ENCODE data around the gene RAC2. TPM values are rescaled to one million over a fixed set of nuclear protein-coding genes. Genes with fewer than 3 reads are reported as not detected.

Gene RAC2
- total and polyA plus RNA-seq, 5 donors, result 1.8 to 8.6 (median 4.3) TPM

- Histone ChIP-seq H3K9me3 (ENCODE audit: control insufficient read depth, low read length) (no peaks in the 10 kb centered on the region), H3K27me3 (ENCODE audit: control insufficient read depth, insufficient read depth) (no peaks in the 10 kb centered on the region), H3K4me1 (ENCODE audit: control insufficient read depth, insufficient read depth, low read length) (peaks cover 10% of the 10 kb centered on the region), H3K27ac (ENCODE audit: low read length) (no peak overlapping the region), H3K4me3 (ENCODE audit: low read length) (no peak overlapping the region)
- WGBS, result 79% methylated on average over 17 of the region's 17 CpGs
- ATAC-seq (no peak), DNase-seq (peak in 2 of 3 donors; percentile 13 to 39)
- intact Hi-C loops (cut with DNase I), result no loop called here
Observed at GRCh38 chr22:37183432-37184379, 60.4 kb downstream of the RAC2 start.

- peak in 2 of 3 donors; percentile 5 to 21 for DNase-seq
- no peak for ATAC-seq
- WGBS, result 95% methylated on average over 3 of the region's 3 CpGs
- intact Hi-C loops (cut with DNase I), result no loop called here
- no peak overlapping the region for H3K27ac ChIP-seq (ENCODE audit: low read length)
- peaks cover 13% of the 10 kb centered on the region for H3K4me1 ChIP-seq (ENCODE audit: control insufficient read depth, insufficient read depth, low read length)
- no peaks in the 10 kb centered on the region for H3K27me3 ChIP-seq (ENCODE audit: control insufficient read depth, insufficient read depth)
- no peak overlapping the region for H3K4me3 ChIP-seq (ENCODE audit: low read length)
- no peaks in the 10 kb centered on the region for H3K9me3 ChIP-seq (ENCODE audit: control insufficient read depth, low read length)
Observed at GRCh38 chr22:37182949-37183245, 61.2 kb downstream of the RAC2 start.

GRCh38 chr22:37182101-37182948 lies 61.7 kb downstream of the RAC2 start:
- H3K27me3 ChIP-seq (ENCODE audit: control insufficient read depth, insufficient read depth), result no peaks in the 10 kb centered on the region
- DNase-seq, result peak in 2 of 3 donors; percentile 7 to 53
- intact Hi-C loops (cut with DNase I), result no loop called here
- H3K4me1 ChIP-seq (ENCODE audit: control insufficient read depth, insufficient read depth, low read length), result peaks cover 12% of the 10 kb centered on the region
- ATAC-seq, result no peak
- H3K27ac ChIP-seq (ENCODE audit: low read length), result no peak overlapping the region
- 90% methylated on average over 37 of the region's 37 CpGs for WGBS
- H3K9me3 ChIP-seq (ENCODE audit: control insufficient read depth, low read length), result no peaks in the 10 kb centered on the region
- no peak overlapping the region for H3K4me3 ChIP-seq (ENCODE audit: low read length)

GRCh38 chr22:37181681-37182080 lies 62.4 kb downstream of the RAC2 start:
- no peaks in the 10 kb centered on the region for H3K27me3 ChIP-seq (ENCODE audit: control insufficient read depth, insufficient read depth)
- no peaks in the 10 kb centered on the region for H3K9me3 ChIP-seq (ENCODE audit: control insufficient read depth, low read length)
- intact Hi-C loops (cut with DNase I), result no loop called here
- peaks cover 18% of the 10 kb centered on the region for H3K4me1 ChIP-seq (ENCODE audit: control insufficient read depth, insufficient read depth, low read length)
- DNase-seq, result no peak
- no peak for ATAC-seq
- 81% methylated on average over 4 of the region's 4 CpGs for WGBS
- H3K27ac ChIP-seq (ENCODE audit: low read length), result no peak overlapping the region
- no peak overlapping the region for H3K4me3 ChIP-seq (ENCODE audit: low read length)

- 89% methylated on average over 15 of the region's 15 CpGs for WGBS
- Histone ChIP-seq H3K27ac (ENCODE audit: low read length) (no peak overlapping the region), H3K9me3 (ENCODE audit: control insufficient read depth, low read length) (no peaks in the 10 kb centered on the region), H3K27me3 (ENCODE audit: control insufficient read depth, insufficient read depth) (no peaks in the 10 kb centered on the region), H3K4me1 (ENCODE audit: control insufficient read depth, insufficient read depth, low read length) (peaks cover 28% of the 10 kb centered on the region), H3K4me3 (ENCODE audit: low read length) (no peak overlapping the region)
- ATAC-seq (no peak), DNase-seq (peak in 1 of 3 donors; percentile 27)
- intact Hi-C loops (cut with DNase I), result no loop called here
Observed at GRCh38 chr22:37180531-37181231, 63.4 kb downstream of the RAC2 start.

GRCh38 chr22:37179622-37180420 lies 64.2 kb downstream of the RAC2 start:
- intact Hi-C loops (cut with DNase I), result no loop called here
- peaks cover 28% of the 10 kb centered on the region for H3K4me1 ChIP-seq (ENCODE audit: control insufficient read depth, insufficient read depth, low read length)
- WGBS, result 89% methylated on average over 31 of the region's 31 CpGs
- DNase-seq (peak in 1 of 3 donors; percentile 49), ATAC-seq (no peak)
- H3K4me3 ChIP-seq (ENCODE audit: low read length), result no peak overlapping the region
- no peaks in the 10 kb centered on the region for H3K9me3 ChIP-seq (ENCODE audit: control insufficient read depth, low read length)
- no peak overlapping the region for H3K27ac ChIP-seq (ENCODE audit: low read length)
- H3K27me3 ChIP-seq (ENCODE audit: control insufficient read depth, insufficient read depth), result no peaks in the 10 kb centered on the region

GRCh38 chr22:37179126-37179470 lies 65.0 kb downstream of the RAC2 start:
- DNase-seq (no peak), ATAC-seq (no peak)
- no peaks in the 10 kb centered on the region for H3K9me3 ChIP-seq (ENCODE audit: control insufficient read depth, low read length)
- WGBS, result 84% methylated on average over 10 of the region's 10 CpGs
- no peak overlapping the region for H3K4me3 ChIP-seq (ENCODE audit: low read length)
- no peak overlapping the region for H3K27ac ChIP-seq (ENCODE audit: low read length)
- no peaks in the 10 kb centered on the region for H3K27me3 ChIP-seq (ENCODE audit: control insufficient read depth, insufficient read depth)
- intact Hi-C loops (cut with DNase I), result no loop called here
- peaks cover 28% of the 10 kb centered on the region for H3K4me1 ChIP-seq (ENCODE audit: control insufficient read depth, insufficient read depth, low read length)

GRCh38 chr22:37178350-37179125 lies 65.5 kb downstream of the RAC2 start:
- intact Hi-C loops (cut with DNase I), result no loop called here
- H3K4me1 ChIP-seq (ENCODE audit: control insufficient read depth, insufficient read depth, low read length), result peaks cover 28% of the 10 kb centered on the region
- H3K27me3 ChIP-seq (ENCODE audit: control insufficient read depth, insufficient read depth), result no peaks in the 10 kb centered on the region
- ATAC-seq, result peak in 1 of 2 donors; percentile 16
- peak in 1 of 3 donors; percentile 62 for DNase-seq
- H3K9me3 ChIP-seq (ENCODE audit: control insufficient read depth, low read length), result no peaks in the 10 kb centered on the region
- 39% methylated on average over 17 of the region's 17 CpGs for WGBS
- peak overlapping the region; percentile 38 for H3K27ac ChIP-seq (ENCODE audit: low read length)
- no peak overlapping the region for H3K4me3 ChIP-seq (ENCODE audit: low read length)

- intact Hi-C loops (cut with DNase I), result no loop called here
- no peak overlapping the region for H3K4me3 ChIP-seq (ENCODE audit: low read length)
- H3K27me3 ChIP-seq (ENCODE audit: control insufficient read depth, insufficient read depth), result no peaks in the 10 kb centered on the region
- H3K4me1 ChIP-seq (ENCODE audit: control insufficient read depth, insufficient read depth, low read length), result peaks cover 28% of the 10 kb centered on the region
- no peak overlapping the region for H3K27ac ChIP-seq (ENCODE audit: low read length)
- no peak for DNase-seq
- over 99% methylated on average over 3 of the region's 3 CpGs for WGBS
- ATAC-seq, result no peak
- H3K9me3 ChIP-seq (ENCODE audit: control insufficient read depth, low read length), result no peaks in the 10 kb centered on the region
Observed at GRCh38 chr22:37177755-37178154, 66.3 kb downstream of the RAC2 start.

GRCh38 chr22:37177221-37177620 lies 66.8 kb downstream of the RAC2 start:
- peaks cover 28% of the 10 kb centered on the region for H3K4me1 ChIP-seq (ENCODE audit: control insufficient read depth, insufficient read depth, low read length)
- no peaks in the 10 kb centered on the region for H3K27me3 ChIP-seq (ENCODE audit: control insufficient read depth, insufficient read depth)
- no peak for ATAC-seq
- no peak overlapping the region for H3K4me3 ChIP-seq (ENCODE audit: low read length)
- WGBS, result 77% methylated on average over 5 of the region's 5 CpGs
- no peaks in the 10 kb centered on the region for H3K9me3 ChIP-seq (ENCODE audit: control insufficient read depth, low read length)
- H3K27ac ChIP-seq (ENCODE audit: low read length), result no peak overlapping the region
- intact Hi-C loops (cut with DNase I), result no loop called here
- peak in 1 of 3 donors; percentile 51 for DNase-seq

All from right cardiac atrium (tissue), 5 donors.